AG04450 (cell line): ENCODE measurements around the gene ST3GAL4. TPM values are rescaled to one million over a fixed set of nuclear protein-coding genes. Genes with fewer than 3 reads are reported as not detected.
A peak's percentile ranks its signal among the peaks of the same experiment; 100 is the strongest.

Source experiments
- CTCF ChIA-PET: fragments of 300-600, 350-600 bp; formaldehyde crosslinking; extraction: SDS; loops from one replicate; lab custom pipeline; 2022; ENCODE audit warnings: antibody characterized with exemption, inconsistent platforms; lab: Charles Lee
- POLR2A ChIA-PET: fragments of 350-600 bp; formaldehyde crosslinking; extraction: SDS; loops from one replicate; lab custom pipeline; 2021; ENCODE audit warnings: antibody characterized with exemption, inconsistent platforms; lab: Yijun Ruan, JAX
- DNase-seq: peaks from one replicate; pipeline ENCODE4 v3.0.0-alpha.2; 2011; ENCODE audit warnings: low read depth, low spot score
- H3K27ac ChIP-seq: one replicate; pipeline ENCODE4 v1.5.1; 2012; ENCODE audit warnings: low read depth, low read length, control low read depth
- H3K27me3 ChIP-seq: one replicate; pipeline ENCODE4 v1.6.0; 2012; ENCODE audit warnings: low read length; ENCODE audit not compliant: control insufficient read depth, insufficient read depth
- H3K4me3 ChIP-seq: 2 replicates; pipeline ENCODE4 v1.5.1; 2011; ENCODE audit warnings: mild to moderate bottlenecking, low read depth, low read length, control low read depth
- H3K9me3 ChIP-seq: 2 replicates; pipeline ENCODE4 v1.5.1; 2012; ENCODE audit warnings: low read length; ENCODE audit not compliant: control insufficient read depth, insufficient read depth
- polyA plus RNA-seq: library from polyadenylated mRNA; depleted of rRNA; stranded (reverse); fragments of >200 nt; gene quantifications from 2 replicates; pipeline ENCODE4 v1.2.3, GENCODE V29; 2011
- TF ChIP-seq, protein P1 (sequence below): IDR thresholded peaks from 2 replicates; pipeline ENCODE4 v1.5.1; 2011; ENCODE audit warnings: low read depth, low read length, control low read depth, inconsistent platforms

The ST3GAL4 gene
- polyA plus RNA-seq, 1 experiment = 13.1 TPM

DNA sequence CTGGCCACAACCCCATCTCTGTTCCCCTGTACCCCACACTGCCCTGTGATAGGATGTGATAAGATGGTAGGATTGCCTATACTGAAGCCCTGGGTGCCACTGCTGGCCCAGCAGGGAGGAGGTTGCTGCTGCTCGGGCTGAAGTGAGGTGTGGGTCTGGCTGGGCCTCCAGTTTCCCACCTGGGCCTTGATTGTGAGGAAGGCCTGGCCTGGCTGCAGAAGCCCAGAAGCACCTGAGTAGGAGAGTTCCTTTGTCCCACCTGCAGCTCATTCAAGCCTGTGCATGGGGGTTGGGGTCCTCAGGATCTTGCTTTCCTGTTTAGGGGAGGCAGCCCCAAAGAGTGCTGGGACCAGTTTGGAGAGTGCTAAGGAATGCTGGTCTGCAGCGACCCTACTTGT lies 3.3 kb downstream of the ST3GAL4 start:
- Histone ChIP-seq H3K9me3 (no peaks in the 10 kb centered on the region; the same call in 1 of the 2 replicates), H3K4me3 (no peak overlapping the region), H3K27ac (no peak overlapping the region), H3K27me3 (no peaks in the 10 kb centered on the region)
- DNase-seq = no peak
- TF ChIP-seq, protein P1, sequence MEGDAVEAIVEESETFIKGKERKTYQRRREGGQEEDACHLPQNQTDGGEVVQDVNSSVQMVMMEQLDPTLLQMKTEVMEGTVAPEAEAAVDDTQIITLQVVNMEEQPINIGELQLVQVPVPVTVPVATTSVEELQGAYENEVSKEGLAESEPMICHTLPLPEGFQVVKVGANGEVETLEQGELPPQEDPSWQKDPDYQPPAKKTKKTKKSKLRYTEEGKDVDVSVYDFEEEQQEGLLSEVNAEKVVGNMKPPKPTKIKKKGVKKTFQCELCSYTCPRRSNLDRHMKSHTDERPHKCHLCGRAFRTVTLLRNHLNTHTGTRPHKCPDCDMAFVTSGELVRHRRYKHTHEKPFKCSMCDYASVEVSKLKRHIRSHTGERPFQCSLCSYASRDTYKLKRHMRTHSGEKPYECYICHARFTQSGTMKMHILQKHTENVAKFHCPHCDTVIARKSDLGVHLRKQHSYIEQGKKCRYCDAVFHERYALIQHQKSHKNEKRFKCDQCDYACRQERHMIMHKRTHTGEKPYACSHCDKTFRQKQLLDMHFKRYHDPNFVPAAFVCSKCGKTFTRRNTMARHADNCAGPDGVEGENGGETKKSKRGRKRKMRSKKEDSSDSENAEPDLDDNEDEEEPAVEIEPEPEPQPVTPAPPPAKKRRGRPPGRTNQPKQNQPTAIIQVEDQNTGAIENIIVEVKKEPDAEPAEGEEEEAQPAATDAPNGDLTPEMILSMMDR = no peak
- CTCF ChIA-PET = interaction anchor here (1.3 to 3.7 kb wide), 3 partner anchors 43 to 122 kb away, joined by 4 to 20 read pairs (median 8); no protein-coding TSS in a partner anchor
- POLR2A ChIA-PET = no interaction called here

DNA sequence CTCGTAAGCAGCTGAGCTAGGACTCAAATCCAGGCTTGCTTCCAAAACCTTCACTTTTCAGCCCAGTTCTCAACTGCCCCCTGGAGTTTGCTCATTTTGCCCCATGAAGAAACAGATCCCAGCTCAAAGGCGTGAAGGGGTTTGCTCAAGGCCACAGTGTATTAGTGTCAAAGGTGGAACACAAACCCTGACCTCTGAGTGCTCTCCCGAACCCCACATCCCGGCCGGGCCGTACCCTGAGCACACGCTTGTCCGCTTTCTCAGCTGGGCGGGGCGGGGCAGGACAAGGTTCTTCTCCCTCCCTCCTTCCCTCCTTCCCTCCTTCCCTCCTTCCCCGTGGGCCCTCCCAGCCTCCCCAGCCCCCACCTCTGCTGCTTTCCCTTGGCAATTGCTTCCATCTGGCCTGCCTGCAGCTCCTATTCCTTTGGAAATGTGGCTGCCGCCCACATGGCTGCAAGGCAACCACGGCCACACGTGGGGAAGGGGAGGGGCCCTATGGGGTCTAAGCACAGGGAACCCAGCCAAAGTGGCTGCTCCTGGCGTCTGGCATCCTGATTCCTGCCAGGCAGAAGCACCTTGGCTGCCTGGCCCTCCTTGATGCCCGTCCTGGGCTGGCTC lies 4.1 kb downstream of the ST3GAL4 start:
- no peaks in the 10 kb centered on the region for H3K27me3 ChIP-seq
- ChIA-PET CTCF (interaction anchor here (0.6 to 3.7 kb wide), 5 partner anchors 43 to 865 kb away, joined by 3 to 20 read pairs (median 5); no protein-coding TSS in a partner anchor), POLR2A (interaction anchor here (0.6 kb wide), 2 partner anchors 59 to 85 kb away, joined by 3 to 5 read pairs; no protein-coding TSS in a partner anchor)
- H3K4me3 ChIP-seq = no peak overlapping the region
- no peaks in the 10 kb centered on the region; the same call in 1 of the 2 replicates for H3K9me3 ChIP-seq
- H3K27ac ChIP-seq = no peak overlapping the region
- TF ChIP-seq, protein P1 = peak; percentile 25; the same call in 1 of the 2 replicates
- DNase-seq = no peak

- Histone ChIP-seq H3K27ac (no peak overlapping the region), H3K4me3 (no peak overlapping the region), H3K9me3 (no peaks in the 10 kb centered on the region; the same call in 1 of the 2 replicates), H3K27me3 (no peaks in the 10 kb centered on the region)
- no peak for DNase-seq
- POLR2A ChIA-PET = interaction anchor here (0.6 kb wide), 2 partner anchors 58 to 85 kb away, joined by 3 to 5 read pairs; no protein-coding TSS in a partner anchor
- TF ChIP-seq, protein P1 = no peak
- CTCF ChIA-PET = interaction anchor here (0.6 to 3.7 kb wide), 4 partner anchors 44 to 121 kb away, joined by 3 to 20 read pairs (median 6); no protein-coding TSS in a partner anchor
Measured at GRCh38 chr11:126360049-126360446, 4.6 kb downstream of the ST3GAL4 start.

- Histone ChIP-seq H3K27ac (no peak overlapping the region), H3K9me3 (no peaks in the 10 kb centered on the region; the same call in 1 of the 2 replicates), H3K27me3 (no peaks in the 10 kb centered on the region), H3K4me3 (no peak overlapping the region)
- DNase-seq = no peak
- TF ChIP-seq, protein P1 = no peak
- CTCF ChIA-PET = interaction anchor here (0.7 kb wide), 1 partner anchor 50 kb away, joined by 4 read pairs; no protein-coding TSS in a partner anchor
- POLR2A ChIA-PET = no interaction called here
Measured at GRCh38 chr11:126361400-126361799, 5.9 kb downstream of the ST3GAL4 start.
